ENCODE measurements around the gene TSC22D4.

DNA sequence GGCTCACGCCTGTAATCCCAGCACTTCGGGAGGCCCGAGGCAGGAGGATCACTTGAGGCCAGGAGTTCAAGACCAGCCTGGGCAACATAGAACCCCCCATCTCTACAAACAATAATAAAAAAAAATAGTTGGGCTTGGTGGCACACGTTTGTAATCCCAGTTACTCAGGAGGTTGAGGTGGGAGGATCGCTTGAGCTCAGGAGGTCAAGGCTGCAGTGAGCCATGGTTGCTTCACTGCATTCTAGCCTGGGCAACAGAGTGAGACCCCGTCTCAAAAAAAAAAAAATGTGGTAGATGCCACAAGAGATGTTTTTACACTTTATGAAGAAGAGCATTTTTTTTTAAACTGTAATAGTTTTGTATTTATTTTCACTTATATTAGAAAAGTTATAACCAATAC lies 17.5 kb upstream of the TSC22D4 start:
- no peak for TF ChIP-seq POLR2AphosphoS5 (IDR thresholded peaks at IDR 0.05; ENCODE audit: low read depth, low read length)
- TF ChIP-seq SMC3 (IDR thresholded peaks at IDR 0.05; ENCODE audit: low read depth, low read length): no peak
- TF ChIP-seq, protein P1, sequence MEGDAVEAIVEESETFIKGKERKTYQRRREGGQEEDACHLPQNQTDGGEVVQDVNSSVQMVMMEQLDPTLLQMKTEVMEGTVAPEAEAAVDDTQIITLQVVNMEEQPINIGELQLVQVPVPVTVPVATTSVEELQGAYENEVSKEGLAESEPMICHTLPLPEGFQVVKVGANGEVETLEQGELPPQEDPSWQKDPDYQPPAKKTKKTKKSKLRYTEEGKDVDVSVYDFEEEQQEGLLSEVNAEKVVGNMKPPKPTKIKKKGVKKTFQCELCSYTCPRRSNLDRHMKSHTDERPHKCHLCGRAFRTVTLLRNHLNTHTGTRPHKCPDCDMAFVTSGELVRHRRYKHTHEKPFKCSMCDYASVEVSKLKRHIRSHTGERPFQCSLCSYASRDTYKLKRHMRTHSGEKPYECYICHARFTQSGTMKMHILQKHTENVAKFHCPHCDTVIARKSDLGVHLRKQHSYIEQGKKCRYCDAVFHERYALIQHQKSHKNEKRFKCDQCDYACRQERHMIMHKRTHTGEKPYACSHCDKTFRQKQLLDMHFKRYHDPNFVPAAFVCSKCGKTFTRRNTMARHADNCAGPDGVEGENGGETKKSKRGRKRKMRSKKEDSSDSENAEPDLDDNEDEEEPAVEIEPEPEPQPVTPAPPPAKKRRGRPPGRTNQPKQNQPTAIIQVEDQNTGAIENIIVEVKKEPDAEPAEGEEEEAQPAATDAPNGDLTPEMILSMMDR (IDR thresholded peaks at IDR 0.05): no peak
- TF ChIP-seq RFX5 (IDR thresholded peaks at IDR 0.05; ENCODE audit: low read length): no peak
- TF ChIP-seq EP300 (IDR thresholded peaks at IDR 0.05; ENCODE audit: borderline replicate concordance in 1 of 2, low read depth in 1 of 2, low read length in 1 of 2): no peak
- TF ChIP-seq SIN3A (IDR thresholded peaks at IDR 0.05; ENCODE audit: borderline replicate concordance, low read depth, low read length): no peak
- TF ChIP-seq, protein P2, sequence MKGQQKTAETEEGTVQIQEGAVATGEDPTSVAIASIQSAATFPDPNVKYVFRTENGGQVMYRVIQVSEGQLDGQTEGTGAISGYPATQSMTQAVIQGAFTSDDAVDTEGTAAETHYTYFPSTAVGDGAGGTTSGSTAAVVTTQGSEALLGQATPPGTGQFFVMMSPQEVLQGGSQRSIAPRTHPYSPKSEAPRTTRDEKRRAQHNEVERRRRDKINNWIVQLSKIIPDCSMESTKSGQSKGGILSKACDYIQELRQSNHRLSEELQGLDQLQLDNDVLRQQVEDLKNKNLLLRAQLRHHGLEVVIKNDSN (IDR thresholded peaks at IDR 0.05; ENCODE audit: borderline replicate concordance, low read depth): no peak
- no peak for TF ChIP-seq FOXM1 (IDR thresholded peaks at IDR 0.05; ENCODE audit: low read depth)
- TF ChIP-seq FOSL2 (IDR thresholded peaks at IDR 0.05; ENCODE audit: borderline replicate concordance, low read depth): no peak
- TF ChIP-seq TAF1 (IDR thresholded peaks at IDR 0.05; ENCODE audit: borderline replicate concordance, low read depth, low read length): no peak
- TF ChIP-seq, protein P3, sequence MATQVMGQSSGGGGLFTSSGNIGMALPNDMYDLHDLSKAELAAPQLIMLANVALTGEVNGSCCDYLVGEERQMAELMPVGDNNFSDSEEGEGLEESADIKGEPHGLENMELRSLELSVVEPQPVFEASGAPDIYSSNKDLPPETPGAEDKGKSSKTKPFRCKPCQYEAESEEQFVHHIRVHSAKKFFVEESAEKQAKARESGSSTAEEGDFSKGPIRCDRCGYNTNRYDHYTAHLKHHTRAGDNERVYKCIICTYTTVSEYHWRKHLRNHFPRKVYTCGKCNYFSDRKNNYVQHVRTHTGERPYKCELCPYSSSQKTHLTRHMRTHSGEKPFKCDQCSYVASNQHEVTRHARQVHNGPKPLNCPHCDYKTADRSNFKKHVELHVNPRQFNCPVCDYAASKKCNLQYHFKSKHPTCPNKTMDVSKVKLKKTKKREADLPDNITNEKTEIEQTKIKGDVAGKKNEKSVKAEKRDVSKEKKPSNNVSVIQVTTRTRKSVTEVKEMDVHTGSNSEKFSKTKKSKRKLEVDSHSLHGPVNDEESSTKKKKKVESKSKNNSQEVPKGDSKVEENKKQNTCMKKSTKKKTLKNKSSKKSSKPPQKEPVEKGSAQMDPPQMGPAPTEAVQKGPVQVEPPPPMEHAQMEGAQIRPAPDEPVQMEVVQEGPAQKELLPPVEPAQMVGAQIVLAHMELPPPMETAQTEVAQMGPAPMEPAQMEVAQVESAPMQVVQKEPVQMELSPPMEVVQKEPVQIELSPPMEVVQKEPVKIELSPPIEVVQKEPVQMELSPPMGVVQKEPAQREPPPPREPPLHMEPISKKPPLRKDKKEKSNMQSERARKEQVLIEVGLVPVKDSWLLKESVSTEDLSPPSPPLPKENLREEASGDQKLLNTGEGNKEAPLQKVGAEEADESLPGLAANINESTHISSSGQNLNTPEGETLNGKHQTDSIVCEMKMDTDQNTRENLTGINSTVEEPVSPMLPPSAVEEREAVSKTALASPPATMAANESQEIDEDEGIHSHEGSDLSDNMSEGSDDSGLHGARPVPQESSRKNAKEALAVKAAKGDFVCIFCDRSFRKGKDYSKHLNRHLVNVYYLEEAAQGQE (IDR thresholded peaks at IDR 0.05; ENCODE audit: low read depth, low read length): no peak
- no peak for TF ChIP-seq GABPA (IDR thresholded peaks at IDR 0.05; ENCODE audit: low read depth)
- TF ChIP-seq, protein P4, sequence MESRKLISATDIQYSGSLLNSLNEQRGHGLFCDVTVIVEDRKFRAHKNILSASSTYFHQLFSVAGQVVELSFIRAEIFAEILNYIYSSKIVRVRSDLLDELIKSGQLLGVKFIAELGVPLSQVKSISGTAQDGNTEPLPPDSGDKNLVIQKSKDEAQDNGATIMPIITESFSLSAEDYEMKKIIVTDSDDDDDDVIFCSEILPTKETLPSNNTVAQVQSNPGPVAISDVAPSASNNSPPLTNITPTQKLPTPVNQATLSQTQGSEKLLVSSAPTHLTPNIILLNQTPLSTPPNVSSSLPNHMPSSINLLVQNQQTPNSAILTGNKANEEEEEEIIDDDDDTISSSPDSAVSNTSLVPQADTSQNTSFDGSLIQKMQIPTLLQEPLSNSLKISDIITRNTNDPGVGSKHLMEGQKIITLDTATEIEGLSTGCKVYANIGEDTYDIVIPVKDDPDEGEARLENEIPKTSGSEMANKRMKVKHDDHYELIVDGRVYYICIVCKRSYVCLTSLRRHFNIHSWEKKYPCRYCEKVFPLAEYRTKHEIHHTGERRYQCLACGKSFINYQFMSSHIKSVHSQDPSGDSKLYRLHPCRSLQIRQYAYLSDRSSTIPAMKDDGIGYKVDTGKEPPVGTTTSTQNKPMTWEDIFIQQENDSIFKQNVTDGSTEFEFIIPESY (IDR thresholded peaks at IDR 0.05; ENCODE audit: borderline replicate concordance, low read depth): no peak
